PC-9 (cell line): ENCODE data around the gene TMEM109. TPM values are rescaled to one million over a fixed set of nuclear protein-coding genes. Genes with fewer than 3 reads are reported as not detected.

Experiments
- BruUV-seq: library from RNA; stranded (reverse); fragments of 400-500 nt; replicated peaks from 2 replicates; lab custom pipeline; 2021; lab: Mats Ljungman, UMichigan
- CTCF ChIA-PET: fragments of 300-600 bp; sonication (Branson Sonifier 250); formaldehyde crosslinking; loops from one replicate; lab custom pipeline; 2022; ENCODE audit warnings: antibody characterized with exemption; lab: Charles Lee
- POLR2A ChIA-PET: fragments of 300-600 bp; sonication (Branson Sonifier 250); formaldehyde crosslinking; loops from one replicate; lab custom pipeline; 2022; ENCODE audit warnings: antibody characterized with exemption; ENCODE audit not compliant: unreplicated experiment; lab: Charles Lee
- DNase-seq, 2 experiments: peaks; one replicate each; pipeline versions ENCODE4 v3.0.0 to v3.0.0-alpha.2; 2015 to 2022; ENCODE audit warnings: mixed read lengths in 1 of 2
- H2AFZ ChIP-seq: fragments of 200-600 bp; sonication (generic); 2 replicates; pipeline ENCODE4 v1.8.1; 2017; ENCODE audit warnings: antibody characterized with exemption
- H3F3A ChIP-seq: fragments of 200-600 bp; sonication (generic); 2 replicates; pipeline ENCODE4 v1.8.1; 2017; ENCODE audit warnings: antibody characterized with exemption, mild to moderate bottlenecking, low read depth; ENCODE audit not compliant: insufficient read depth
- H3K27ac ChIP-seq: fragments of 200-600 bp; sonication (generic); 2 replicates; pipeline ENCODE4 v1.6.1; 2016; ENCODE audit warnings: mixed run types
- H3K27me3 ChIP-seq: fragments of 200-600 bp; sonication (generic); 2 replicates; pipeline ENCODE4 v1.6.1; 2016; ENCODE audit warnings: low read depth, mixed run types; ENCODE audit not compliant: insufficient read depth
- H3K36me3 ChIP-seq: fragments of 200-600 bp; sonication (generic); 2 replicates; pipeline ENCODE4 v1.6.1; 2016; ENCODE audit warnings: low read depth, mixed run types
- H3K4me1 ChIP-seq: fragments of 200-600 bp; sonication (generic); replicated peaks from 2 replicates; pipeline ENCODE4 v1.6.1; 2016; ENCODE audit warnings: mixed run types; ENCODE audit not compliant: insufficient read depth
- H3K4me2 ChIP-seq: fragments of 200-600 bp; sonication (generic); 2 replicates; pipeline ENCODE4 v1.6.1; 2017; ENCODE audit warnings: mixed run types
- H3K4me3 ChIP-seq: fragments of 200-600 bp; sonication (generic); 2 replicates; pipeline ENCODE4 v1.6.1; 2016; ENCODE audit warnings: mixed run types
- H3K79me2 ChIP-seq: fragments of 200-600 bp; sonication (generic); 2 replicates; pipeline ENCODE4 v1.6.1; 2017; ENCODE audit warnings: low read depth, mixed run types
- H3K9me2 ChIP-seq: fragments of 200-600 bp; sonication (generic); 2 replicates; pipeline ENCODE4 v1.8.1; 2017; ENCODE audit warnings: mild to moderate bottlenecking; ENCODE audit not compliant: insufficient read depth
- H3K9me3 ChIP-seq: fragments of 200-600 bp; sonication (generic); 2 replicates; pipeline ENCODE4 v1.8.1; 2016; ENCODE audit warnings: low read depth; ENCODE audit not compliant: insufficient read depth
- H4K20me1 ChIP-seq: fragments of 200-600 bp; sonication (generic); 2 replicates; pipeline ENCODE4 v1.8.1; 2017; ENCODE audit not compliant: insufficient read depth
- CTCF ChIP-seq: fragments of 200-600 bp; sonication (generic); conservative IDR thresholded peaks from 2 replicates; pipeline ENCODE4 v1.6.1; 2017; ENCODE audit warnings: mixed run types, antibody characterized with exemption, mild to moderate bottlenecking, moderate library complexity
- EZH2 ChIP-seq: fragments of 200-600 bp; sonication (generic); IDR thresholded peaks from 2 replicates; pipeline ENCODE4 v1.8.0; 2017; ENCODE audit warnings: antibody characterized with exemption, low read depth
- intact Hi-C: fragments of 100-400 bp; cut with micrococcal nuclease; formaldehyde crosslinking; loops from one replicate; pipeline ENCODE4 v1.10.0; 2022; ENCODE audit not compliant: unreplicated experiment
- total RNA-seq: library from RNA; stranded (reverse); gene quantifications from 2 replicates; pipeline ENCODE4 v1.2.3, GENCODE V29; 2021

Gene TMEM109
- total RNA-seq, 1 experiment from 2014 or later: 105 TPM

DNA sequence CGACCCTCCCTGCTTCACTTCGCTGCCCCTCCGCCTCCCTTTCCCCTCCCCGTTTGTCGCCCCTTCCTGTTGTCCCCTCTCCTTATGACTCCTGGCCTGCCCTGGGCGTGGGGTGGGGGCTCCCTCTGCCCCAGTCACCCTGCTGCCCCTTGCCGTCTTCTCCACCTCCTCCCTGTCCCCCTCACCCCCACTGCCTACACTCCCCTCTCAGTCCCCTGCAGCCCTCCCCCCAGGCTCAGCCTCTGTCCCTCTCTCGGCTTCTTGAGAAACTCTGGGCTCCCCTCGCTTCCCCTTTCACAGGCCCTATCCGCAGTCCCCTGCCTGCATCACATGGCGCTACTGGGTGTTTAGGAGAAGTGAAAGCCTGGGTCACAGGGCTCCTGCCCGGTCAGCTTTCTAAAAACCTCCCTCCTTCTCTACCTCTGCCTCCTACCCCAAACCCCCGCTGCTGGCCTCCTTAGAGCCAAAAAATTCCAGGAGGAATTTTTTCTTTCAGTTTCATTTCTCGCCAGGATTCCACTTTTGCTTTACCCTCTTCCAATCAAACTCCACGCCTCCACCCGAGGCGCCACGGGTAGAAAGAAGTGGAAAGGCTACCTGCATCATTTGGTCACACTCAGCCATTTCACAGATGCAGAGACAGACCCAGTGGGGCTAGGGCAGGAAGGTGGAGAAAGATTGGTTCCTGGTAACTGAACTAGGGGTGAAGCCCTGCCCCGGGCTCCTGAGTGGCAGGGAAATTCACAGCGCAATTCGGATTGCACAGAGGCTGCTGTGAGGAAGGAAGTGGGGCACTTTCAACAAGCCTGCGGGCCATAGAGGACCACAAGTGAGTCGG is 38.2 kb downstream of the TMEM109 start, which contains the start of gene SLC15A3:
Gene SLC15A3, minus strand, starts transcription at position 273 of the 838 bp plus-strand sequence. CDS start 625 bp downstream, outside the sequence.
- H4K20me1 ChIP-seq: no peaks in the 10 kb centered on the region
- POLR2A ChIA-PET: no interaction called here
- no TSS peak for BruUV-seq
- no peak within 1 kb of the TSS for H2AFZ ChIP-seq
- no peaks in the 10 kb centered on the region for H3F3A ChIP-seq
- no peaks in the 10 kb centered on the region for H3K27me3 ChIP-seq
- TF ChIP-seq EZH2 (no peak), CTCF (no peak)
- no peak within 1 kb of the TSS for H3K4me3 ChIP-seq
- peak within 1 kb of the TSS; percentile 21; the same call in 1 of the 2 replicates for H3K4me2 ChIP-seq
- no peaks in the 10 kb centered on the region for H3K9me2 ChIP-seq
- CTCF ChIA-PET: no interaction called here
- intact Hi-C loops: no loop called here
- no peak within 1 kb of the TSS for H3K27ac ChIP-seq
- H3K9me3 ChIP-seq: no peaks in the 10 kb centered on the region
- no peaks in the 10 kb centered on the region for H3K36me3 ChIP-seq
- DNase-seq: no peak
- H3K4me1 ChIP-seq: no peaks in the 10 kb centered on the region
- no peaks in the 10 kb centered on the region for H3K79me2 ChIP-seq

DNA sequence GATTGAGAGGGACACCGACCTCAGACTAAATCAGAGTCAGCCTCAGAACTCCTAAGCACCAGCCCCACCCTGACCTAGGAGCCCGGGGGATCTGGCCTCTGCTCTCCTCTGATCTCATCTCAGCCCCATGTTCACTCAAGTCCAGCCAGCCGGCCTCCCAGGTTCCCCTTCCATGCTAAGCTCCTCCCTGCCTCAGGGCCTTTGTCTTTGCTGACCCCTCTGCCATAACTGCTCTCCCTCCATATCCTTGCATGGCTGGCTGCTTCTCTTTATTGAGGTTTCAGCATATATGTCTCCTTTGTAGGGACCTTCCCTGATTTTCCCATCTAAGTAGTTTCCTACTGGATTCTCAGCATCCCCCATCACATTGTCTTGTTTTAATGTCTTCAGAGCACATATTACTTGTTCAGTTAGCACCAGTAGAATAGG is 38.8 kb downstream of the TMEM109 start:
- Histone ChIP-seq H3K36me3 (no peaks in the 10 kb centered on the region), H2AFZ (no peak overlapping the region), H4K20me1 (no peaks in the 10 kb centered on the region), H3K4me1 (no peaks in the 10 kb centered on the region), H3K4me3 (no peak overlapping the region), H3K27ac (no peak overlapping the region), H3K9me2 (no peaks in the 10 kb centered on the region), H3K4me2 (no peak overlapping the region), H3F3A (no peaks in the 10 kb centered on the region), H3K79me2 (no peaks in the 10 kb centered on the region), H3K9me3 (no peaks in the 10 kb centered on the region), H3K27me3 (no peaks in the 10 kb centered on the region)
- CTCF ChIA-PET: no interaction called here
- no peak for DNase-seq
- TF ChIP-seq EZH2 (no peak), CTCF (no peak)
- POLR2A ChIA-PET: no interaction called here
- intact Hi-C loops: no loop called here
- no TSS peak for BruUV-seq

DNA sequence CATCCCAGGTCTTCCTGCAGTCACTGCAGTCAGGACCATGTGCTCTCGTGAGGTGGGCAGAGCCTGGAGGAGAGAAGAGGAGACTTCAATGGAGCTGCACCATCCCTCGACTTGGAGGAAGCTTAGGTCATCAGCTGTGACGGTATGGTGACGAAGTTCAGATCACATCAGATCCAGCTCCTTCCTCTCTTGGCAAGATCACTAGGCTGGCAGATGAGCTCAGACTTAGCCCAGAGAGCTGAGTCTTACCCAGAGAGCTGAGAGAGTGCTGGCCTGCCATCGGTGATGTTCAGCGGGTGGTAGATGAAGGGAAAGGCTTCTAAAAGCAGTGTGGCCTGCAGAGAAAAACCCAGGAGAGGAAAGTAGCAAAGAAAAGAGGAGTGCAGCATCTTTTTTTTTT is 39.8 kb downstream of the TMEM109 start:
- H3K9me2 ChIP-seq: no peaks in the 10 kb centered on the region
- ChIA-PET POLR2A (interaction anchor here (0.6 kb wide), 1 partner anchor 40 kb away, joined by 3 read pairs; no protein-coding TSS in a partner anchor), CTCF (no interaction called here)
- no peaks in the 10 kb centered on the region for H3K79me2 ChIP-seq
- H3K4me2 ChIP-seq: no peak overlapping the region
- H3K27me3 ChIP-seq: no peaks in the 10 kb centered on the region
- H3K36me3 ChIP-seq: no peaks in the 10 kb centered on the region
- H3K27ac ChIP-seq: no peak overlapping the region
- no peak overlapping the region for H2AFZ ChIP-seq
- no peak for DNase-seq
- no peaks in the 10 kb centered on the region for H3K9me3 ChIP-seq
- no peaks in the 10 kb centered on the region for H4K20me1 ChIP-seq
- BruUV-seq: no TSS peak
- no peak overlapping the region for H3K4me3 ChIP-seq
- intact Hi-C loops: no loop called here
- H3K4me1 ChIP-seq: no peaks in the 10 kb centered on the region
- TF ChIP-seq CTCF (no peak), EZH2 (no peak)
- H3F3A ChIP-seq: no peaks in the 10 kb centered on the region
